ENCODE results near the gene GPR3. TPM values are rescaled to one million over a fixed set of nuclear protein-coding genes. Genes with fewer than 3 reads are reported as not detected.
"Not testable (repeated sequence)": the region's sequence is repeated elsewhere in the genome, so short reads cannot be mapped to it uniquely, and the experiment has no call there.

Gene GPR3
- total RNA-seq, 1 donor from 2014 or later = not detected

DNA sequence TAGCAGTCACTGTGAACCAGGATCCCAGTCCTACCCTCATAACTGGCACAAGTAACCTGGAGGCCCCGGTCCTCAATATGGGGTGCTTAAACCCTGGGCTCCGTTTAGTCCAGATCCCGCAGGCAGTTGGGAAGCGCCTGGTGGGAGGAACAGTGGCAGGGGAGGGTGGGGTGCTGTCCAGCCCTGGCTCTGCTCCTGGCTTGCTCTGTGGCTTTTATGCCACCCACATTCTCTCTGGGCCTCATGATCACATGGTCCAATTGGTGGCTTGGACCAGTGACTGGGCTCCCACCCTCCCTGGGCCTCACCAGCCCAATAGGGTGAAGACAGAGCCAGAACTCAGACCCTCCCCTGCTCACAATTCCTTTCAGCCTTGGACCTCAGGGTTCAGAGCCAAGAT, 12.2 kb upstream of the GPR3 start:
- no peak for DNase-seq

DNA sequence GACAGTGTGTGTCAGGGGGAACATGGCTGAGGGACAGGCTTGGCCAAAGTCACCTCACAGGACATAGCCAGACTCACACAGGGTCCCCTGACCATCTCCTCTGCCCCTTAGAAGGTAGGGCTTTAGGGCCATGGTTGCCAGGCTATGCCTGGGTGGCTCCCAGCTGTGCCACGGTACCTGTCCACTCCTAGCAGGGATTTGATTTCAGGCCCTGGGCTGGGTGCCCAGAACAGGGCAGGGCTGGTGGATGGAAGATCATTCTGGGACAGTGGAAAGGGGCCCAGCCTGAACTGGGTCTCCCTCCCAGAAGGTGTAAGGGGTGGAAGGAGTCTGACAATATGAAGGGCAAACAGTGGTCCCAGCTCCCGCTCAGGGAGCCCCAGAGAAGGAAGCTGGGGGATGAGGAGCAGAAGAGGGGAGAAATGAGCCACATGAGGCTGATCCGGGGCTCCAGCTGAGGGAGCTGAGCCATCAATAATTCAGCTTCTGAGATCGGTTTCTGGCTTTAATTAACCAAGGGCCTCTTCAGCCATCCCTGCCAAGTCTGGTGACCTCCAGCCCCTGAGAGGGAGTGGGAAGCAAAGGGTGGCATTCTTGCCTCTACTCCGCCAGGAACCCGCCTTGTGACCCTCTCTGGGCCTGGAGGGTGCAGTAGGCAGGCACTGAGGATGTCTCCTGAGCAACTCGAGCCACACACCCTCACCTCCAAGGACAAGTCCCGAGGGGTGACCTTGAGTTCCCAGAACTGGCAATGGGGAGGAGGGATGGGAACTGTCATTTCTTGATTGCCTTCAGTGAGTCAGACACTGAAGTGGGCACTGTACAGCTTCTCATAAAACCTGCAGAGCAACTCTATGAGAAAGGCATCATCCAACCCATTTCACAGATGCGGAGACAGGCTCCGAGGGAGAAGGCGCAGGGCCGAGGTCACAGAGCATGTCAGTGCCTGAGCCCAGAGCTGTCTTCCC, 11.4 kb upstream of the GPR3 start:
- no peak for DNase-seq

DNA sequence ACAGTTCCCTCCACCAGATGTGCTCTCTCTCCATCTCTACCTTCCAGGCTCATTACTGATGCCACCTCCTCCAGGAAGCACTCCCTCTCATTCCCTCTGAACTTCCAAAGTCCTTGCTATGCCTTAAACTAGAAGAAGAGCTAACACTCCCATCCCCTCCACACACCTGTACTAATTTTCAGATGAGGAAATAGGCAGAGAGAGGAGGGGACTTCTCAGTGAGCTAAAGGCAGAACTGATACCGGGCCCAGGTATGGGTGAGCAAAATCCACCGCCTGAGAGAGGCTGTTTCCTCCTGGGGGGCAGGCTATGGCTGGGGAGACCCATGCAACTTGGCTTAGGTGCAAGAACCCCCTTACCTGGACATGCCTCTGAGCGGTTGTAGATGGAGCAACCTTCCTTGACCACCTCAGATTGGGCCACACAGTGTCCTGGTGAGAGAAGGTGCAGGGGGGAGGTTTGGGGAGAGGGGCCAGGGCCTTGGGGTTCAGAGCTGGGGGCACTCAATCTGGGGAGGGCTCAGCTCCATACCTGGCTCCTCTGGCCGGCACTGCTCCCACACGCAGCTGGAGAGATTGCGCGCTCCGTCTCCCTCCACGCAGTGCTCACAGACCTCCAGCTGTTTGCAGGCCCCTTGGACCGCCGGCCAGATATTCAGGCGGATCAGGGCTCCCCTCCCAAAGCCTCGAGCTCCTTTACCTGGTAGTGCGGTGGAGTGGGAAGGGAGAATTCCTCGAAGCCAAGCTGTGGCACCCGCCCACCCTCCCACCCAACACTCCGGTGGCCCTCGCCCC, 10.3 kb upstream of the GPR3 start:
- DNase-seq = no peak

DNA sequence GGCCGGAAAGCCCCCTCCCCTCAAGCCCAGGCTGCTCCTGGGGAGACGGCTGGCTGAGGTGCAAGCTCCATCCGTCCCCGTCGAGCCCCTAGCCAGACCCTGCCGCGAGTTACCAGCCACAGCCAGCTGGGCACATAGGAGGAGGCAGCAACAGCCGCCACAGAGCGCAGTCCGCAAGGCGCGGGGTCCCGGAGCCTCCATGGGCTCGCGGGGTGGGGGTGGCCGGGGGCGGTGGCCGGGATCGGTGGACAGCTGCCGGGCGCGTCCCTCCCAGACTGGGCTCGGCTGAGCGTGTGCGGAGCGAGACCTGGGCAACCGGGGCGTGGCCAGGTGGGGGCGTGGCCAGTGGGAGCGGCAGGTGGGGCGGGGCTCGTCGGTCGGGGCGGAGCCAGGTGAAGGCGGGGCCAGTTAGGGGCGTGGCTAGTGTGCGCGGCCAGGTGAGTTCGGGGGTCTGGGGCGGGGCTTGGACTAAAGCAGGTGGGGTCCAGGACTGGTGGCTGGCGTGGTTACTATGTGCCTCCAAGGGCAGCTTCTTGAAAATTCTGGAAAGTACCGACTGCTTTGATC, 9.3 kb upstream of the GPR3 start, which contains the start of gene CD164L2:
TSS of gene CD164L2 (minus strand) at position 295 of the 567 bp plus-strand sequence. CDS start at position 201, 94 bp downstream.
- DNase-seq = no peak

DNA sequence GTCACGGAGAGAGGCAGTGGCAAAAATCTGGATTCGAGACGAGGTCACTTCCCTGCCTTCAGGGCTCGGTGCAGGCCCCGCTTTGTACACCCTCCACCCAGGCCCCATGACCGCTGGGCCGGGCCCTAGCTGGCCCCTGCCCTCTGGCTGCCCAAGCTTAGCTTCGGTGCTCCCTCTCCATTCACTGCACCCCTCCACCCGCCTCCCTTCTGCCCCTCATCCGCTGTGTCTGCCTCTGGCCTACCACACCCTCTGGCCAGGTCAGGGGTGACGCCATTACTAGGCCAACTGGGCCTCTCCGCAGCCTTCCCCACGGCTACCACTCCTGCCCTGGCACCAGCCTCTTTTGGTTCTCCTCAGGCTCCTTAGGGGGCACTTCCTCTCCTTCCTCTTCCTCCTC, 8.8 kb upstream of the GPR3 start:
- DNase-seq = no peak

- DNase-seq = not testable (repeated sequence)
Observed at GRCh38 chr1:27384797-27385196, 7.6 kb upstream of the GPR3 start.

- no peak for DNase-seq
Observed at GRCh38 chr1:27388337-27389005, 4.0 kb upstream of the GPR3 start.

GRCh38 chr1:27391511-27392095, 819 bp upstream of the GPR3 start:
- DNase-seq = peak; percentile 57

DNA sequence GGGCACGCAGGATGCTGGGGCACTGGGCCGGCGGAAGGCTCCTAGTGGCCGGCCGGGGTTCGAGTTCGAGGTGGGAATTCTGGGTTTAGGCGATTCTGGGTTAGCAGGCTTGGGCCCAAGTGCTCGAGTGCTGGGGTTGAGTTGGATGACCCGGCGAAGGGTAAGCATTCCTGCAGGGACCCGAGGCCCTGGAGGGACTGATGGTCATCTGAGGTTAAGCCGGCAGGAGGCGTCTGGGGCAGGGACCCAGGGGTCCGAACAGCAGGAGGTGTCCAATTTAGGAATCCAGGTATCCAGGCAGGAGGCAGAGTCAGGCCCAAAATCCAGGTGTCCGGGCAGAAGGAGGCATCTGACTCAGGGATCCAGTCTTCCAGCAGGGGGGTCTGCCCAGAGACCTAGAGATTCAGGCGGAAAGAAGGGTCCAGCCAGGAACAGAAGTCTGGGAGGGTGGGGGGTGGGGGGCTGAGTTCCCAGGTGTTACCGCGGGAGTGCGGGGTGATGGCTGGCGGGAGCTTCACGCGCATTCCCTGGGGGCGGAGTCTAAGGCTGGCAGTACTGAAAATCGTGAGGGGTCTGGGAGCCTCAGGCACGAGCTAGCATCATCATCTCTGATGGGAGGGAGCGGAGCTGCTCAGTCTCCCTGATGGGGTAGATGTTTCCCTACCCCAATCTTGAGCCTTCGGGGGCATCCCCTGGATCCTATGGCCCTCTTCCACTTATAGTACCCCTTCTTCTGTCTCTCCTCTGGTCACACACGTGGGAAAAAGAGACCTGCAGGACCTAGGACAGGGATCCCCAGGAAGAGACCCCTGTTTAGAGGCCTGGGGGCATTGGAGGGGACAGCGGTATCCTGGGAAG, 585 bp downstream of the GPR3 start:
- DNase-seq = no peak

DNA sequence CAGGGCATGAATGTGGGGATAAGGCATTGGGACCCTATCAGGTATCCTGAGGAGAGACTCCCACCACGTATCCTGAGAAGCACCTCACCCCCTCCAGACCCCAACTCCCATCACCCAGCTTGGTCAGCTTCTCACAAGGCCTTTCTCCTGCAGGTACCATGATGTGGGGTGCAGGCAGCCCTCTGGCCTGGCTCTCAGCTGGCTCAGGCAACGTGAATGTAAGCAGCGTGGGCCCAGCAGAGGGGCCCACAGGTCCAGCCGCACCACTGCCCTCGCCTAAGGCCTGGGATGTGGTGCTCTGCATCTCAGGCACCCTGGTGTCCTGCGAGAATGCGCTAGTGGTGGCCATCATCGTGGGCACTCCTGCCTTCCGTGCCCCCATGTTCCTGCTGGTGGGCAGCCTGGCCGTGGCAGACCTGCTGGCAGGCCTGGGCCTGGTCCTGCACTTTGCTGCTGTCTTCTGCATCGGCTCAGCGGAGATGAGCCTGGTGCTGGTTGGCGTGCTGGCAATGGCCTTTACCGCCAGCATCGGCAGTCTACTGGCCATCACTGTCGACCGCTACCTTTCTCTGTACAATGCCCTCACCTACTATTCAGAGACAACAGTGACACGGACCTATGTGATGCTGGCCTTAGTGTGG, 1.3 kb downstream of the GPR3 start:
- no peak for DNase-seq

DNA sequence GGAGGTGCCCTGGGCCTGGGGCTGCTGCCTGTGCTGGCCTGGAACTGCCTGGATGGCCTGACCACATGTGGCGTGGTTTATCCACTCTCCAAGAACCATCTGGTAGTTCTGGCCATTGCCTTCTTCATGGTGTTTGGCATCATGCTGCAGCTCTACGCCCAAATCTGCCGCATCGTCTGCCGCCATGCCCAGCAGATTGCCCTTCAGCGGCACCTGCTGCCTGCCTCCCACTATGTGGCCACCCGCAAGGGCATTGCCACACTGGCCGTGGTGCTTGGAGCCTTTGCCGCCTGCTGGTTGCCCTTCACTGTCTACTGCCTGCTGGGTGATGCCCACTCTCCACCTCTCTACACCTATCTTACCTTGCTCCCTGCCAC, 1.8 kb downstream of the GPR3 start:
- no peak for DNase-seq

DNA sequence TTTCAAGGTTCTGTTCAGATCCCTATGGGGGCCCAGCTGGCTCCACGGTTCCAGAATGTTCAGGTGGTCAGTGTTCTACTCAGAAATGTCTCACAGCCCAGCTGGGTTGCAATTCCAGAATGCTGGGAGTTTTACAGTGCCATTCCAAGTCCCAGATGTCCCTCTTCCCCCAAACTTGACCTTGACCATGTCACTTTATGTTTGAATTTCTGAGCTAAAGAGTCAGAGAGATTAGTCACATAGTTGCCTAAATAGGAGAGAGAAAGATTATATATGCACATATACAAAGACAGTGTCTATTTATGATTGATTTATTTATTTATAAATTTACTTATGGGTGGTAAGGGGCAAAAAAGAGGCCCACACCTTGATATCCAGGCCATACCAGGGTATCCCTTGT, 2.5 kb downstream of the GPR3 start:
- DNase-seq = no peak

DNA sequence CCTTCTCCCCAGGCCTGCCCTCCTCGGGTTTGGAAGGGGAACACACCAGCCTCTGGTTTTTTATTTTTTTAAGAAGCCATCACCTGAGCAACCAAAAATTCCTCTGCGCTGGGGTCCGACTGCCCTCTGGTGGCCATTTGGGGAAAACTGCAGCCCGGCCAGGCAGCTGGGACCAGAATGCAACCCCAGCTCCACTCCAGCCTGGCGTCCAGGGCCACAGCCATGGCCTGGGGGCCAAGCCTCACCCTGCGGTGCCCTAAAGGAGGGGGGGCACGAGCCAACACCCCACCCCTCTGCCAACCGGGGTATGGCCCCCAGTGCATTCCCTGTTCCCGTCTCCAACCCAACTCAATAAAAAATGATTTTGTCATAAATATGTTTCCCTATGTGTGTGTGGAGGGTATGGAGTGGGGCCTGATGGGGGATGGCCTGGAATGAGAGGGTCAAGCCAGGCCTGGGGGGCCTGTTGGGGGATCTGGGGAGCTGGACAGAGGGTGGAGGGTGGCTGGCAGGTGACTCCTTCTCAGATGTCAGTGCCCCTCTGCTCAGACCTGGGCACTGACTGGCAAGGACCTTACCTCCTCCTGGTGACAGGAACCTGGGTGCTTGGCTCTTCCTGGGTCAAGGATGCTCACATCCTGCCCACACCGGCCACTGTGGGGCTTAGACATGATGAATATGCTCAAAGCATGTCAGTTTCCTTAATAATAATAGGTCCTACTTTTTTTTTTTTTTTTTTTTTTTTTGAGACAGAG, 3.2 kb downstream of the GPR3 start:
- DNase-seq = peak; percentile 61

- no peak for DNase-seq
Observed at GRCh38 chr1:27397110-27397509, 4.7 kb downstream of the GPR3 start.

DNA sequence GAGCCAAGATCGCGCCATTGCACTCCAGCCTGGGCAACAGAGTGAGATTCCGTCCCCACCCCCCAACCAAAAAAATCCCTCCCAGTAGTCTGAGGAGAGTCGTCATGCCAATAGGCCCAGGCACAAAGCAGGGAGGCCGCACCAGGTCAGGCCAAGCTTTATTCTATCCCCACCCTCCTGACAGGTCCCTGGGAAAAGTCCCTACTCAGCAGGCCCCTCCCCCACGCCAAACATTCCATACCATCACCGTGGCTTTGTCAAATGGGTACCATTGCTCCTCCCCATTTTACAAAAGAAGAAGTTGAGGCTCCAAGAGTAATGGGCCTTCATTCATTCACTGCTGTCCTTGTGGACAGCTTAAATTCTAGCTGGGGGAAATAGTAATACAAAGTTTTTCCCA, 5.3 kb downstream of the GPR3 start:
- DNase-seq = no peak

- DNase-seq = no peak
Observed at GRCh38 chr1:27398405-27399149, 6.2 kb downstream of the GPR3 start.

DNA sequence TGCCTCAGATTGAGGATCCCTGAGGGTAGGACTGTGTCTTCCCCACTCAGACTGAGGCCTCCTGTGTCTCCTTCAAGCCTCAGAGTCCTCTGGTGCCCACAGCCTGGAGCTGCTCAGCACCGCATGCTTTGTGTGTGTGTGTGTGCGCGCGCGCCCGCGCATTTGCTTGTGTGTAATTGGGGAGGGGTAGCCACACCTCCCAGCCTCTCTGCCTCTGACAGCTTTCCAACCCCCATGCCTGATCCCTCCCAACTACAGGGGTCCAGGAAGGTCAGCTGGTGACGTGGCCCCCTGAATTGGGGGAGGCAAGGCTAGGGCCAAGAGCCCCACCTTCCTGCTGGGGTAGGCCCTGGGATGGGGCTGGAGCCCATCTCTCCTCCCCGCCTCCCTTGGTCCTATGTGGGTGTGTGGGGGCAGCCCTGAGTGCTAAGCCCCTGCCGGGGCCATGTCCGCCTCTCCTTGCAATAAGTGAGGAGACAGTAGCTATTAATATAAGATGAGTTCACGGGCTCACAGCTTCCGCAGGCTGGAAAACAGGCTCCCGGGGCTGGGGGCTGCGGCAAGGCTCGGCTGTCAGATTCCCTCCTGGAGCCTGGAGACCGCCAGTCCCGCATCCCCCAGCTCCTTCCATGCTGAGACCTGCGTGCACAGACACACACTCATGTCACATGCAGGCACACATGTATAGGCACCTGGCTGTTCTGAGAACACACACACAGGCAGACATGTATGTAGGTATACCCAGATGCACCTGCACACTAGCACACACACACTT, 7.0 kb downstream of the GPR3 start:
- no peak for DNase-seq

All from occipital lobe (tissue), 2 donors.